Spleen (tissue), 11 donors: ENCODE data around the gene ST7. TPM values are rescaled to one million over a fixed set of nuclear protein-coding genes. Genes with fewer than 3 reads are reported as not detected.

Experiments
- DNase-seq: peaks from one replicate; pipeline ENCODE4 v3.0.0-alpha.2; 2020
- H3K27ac ChIP-seq, 8 donors: fragments of 200-600 bp; sonication (generic) in 7 of 8; 1 replicate in 4 of 8; 2 replicates in 4 of 8; pipeline versions ENCODE4 v1.5.0 to v1.8.0; 2016 to 2021; ENCODE audit warnings: inconsistent platforms in 4 of 8, mild to moderate bottlenecking in 4 of 8, moderate library complexity in 1 of 8
- H3K27me3 ChIP-seq, 7 donors: fragments of 200-600 bp; sonication (generic) in 6 of 7; replicated peaks in 1 of 7; 1 replicate in 4 of 7; 2 replicates in 3 of 7; pipeline versions ENCODE4 v1.5.0 to v1.8.0; 2016 to 2021; ENCODE audit warnings: inconsistent platforms in 3 of 7, mild to moderate bottlenecking in 1 of 7
- H3K36me3 ChIP-seq, 6 donors: fragments of 200-600 bp; sonication (generic) in 5 of 6; 1 replicate in 4 of 6; 2 replicates in 2 of 6; pipeline versions ENCODE4 v1.5.0 to v1.8.0; 2016 to 2021; ENCODE audit warnings: inconsistent platforms in 2 of 6
- H3K4me1 ChIP-seq, 6 donors: fragments of 200-600 bp; sonication (generic) in 5 of 6; 1 replicate in 3 of 6; 2 replicates in 3 of 6; pipeline versions ENCODE4 v1.5.0 to v1.8.0; 2016 to 2021; ENCODE audit warnings: inconsistent platforms in 3 of 6
- H3K4me3 ChIP-seq, 8 donors: fragments of 200-600 bp; sonication (generic) in 7 of 8; 1 replicate in 4 of 8; 2 replicates in 4 of 8; pipeline versions ENCODE4 v1.5.0 to v1.8.0; 2016 to 2021; ENCODE audit warnings: inconsistent platforms in 4 of 8, mild to moderate bottlenecking in 4 of 8, moderate library complexity in 2 of 8
- H3K9me3 ChIP-seq, 8 donors: fragments of 200-600 bp; sonication (generic) in 7 of 8; 1 replicate in 4 of 8; 2 replicates in 4 of 8; pipeline versions ENCODE4 v1.5.0 to v1.8.0; 2016 to 2021; ENCODE audit warnings: inconsistent platforms in 4 of 8
- CTCF ChIP-seq, 11 experiments: fragments of 200-600 bp in 7 of 11; fragments of 450-650 bp in 4 of 11; sonication (generic) in 4 of 11; IDR thresholded peaks in 8 of 11; conservative IDR thresholded peaks in 3 of 11; 1 replicate in 7 of 11; 2 replicates in 4 of 11; pipeline versions ENCODE4 v1.4.0 to v1.8.0; 2016 to 2021; ENCODE audit warnings: antibody characterized with exemption in 11 of 11, inconsistent platforms in 4 of 11, mild to moderate bottlenecking in 1 of 11
- POLR2A ChIP-seq, 3 donors: fragments of 450-650 bp; IDR thresholded peaks; one replicate each; pipeline ENCODE4 v1.5.1; 2017; ENCODE audit warnings: antibody characterized with exemption in 3 of 3, mild to moderate bottlenecking in 1 of 3
- POLR2AphosphoS5 ChIP-seq, 3 donors: sonication (generic); formaldehyde crosslinking; IDR thresholded peaks; one replicate each; pipeline ENCODE4 v1.5.1; 2017; ENCODE audit warnings: antibody characterized with exemption in 3 of 3
- WGBS, 5 donors: extraction: QIAGEN DNeasy Blood & Tissue Kit in 3 of 5; methylation state at CpG; one replicate each; pipeline versions ENCODE4 v1.1.5 to v1.1.7; 2013 to 2018; 5-methylcytosine and 5-hydroxymethylcytosine counted together
- intact Hi-C: fragments of 100-400 bp; cut with DNase I; formaldehyde crosslinking; loops from one replicate; pipeline ENCODE4 v1.15.0; 2023; ENCODE audit warnings: low total_unique reads
- polyA plus RNA-seq, 3 donors: library from polyadenylated mRNA; stranded (reverse); fragments of 200-250 nt; gene quantifications; one replicate each; pipeline ENCODE4 v1.2.1, GENCODE V29; 2013
- total RNA-seq, 7 donors: library from RNA; depleted of rRNA in 3 of 7; stranded (reverse); fragments of >200 nt in 3 of 7; fragmentation: NEBNext Ultra II Directional in 4 of 7; extraction: Animal tissue kit (Norgen Biotek cat#: 25700) in 4 of 7; gene quantifications; one replicate each; pipeline versions ENCODE4 v1.1.0 to v1.2.1, GENCODE V29; 2016 to 2021
- donor health status: healthy with polysubstance abuse.
- donor health status: DM: no; HTN: no; CAD: no; lungs with moderate emphysema.
- donor health status: DM: no; HTN: no; CAD: no.
- donor health status: Bipolar disorder and iron deficiency.
- donor health status: healthy.
- donor health status: DM: no; HTN: no; CAD: no.
- donor health status: DM: yes; HTN: yes; CAD: no.

ST7 gene
- total and polyA plus RNA-seq, 10 donors = 4.7 to 36.4 (median 15.8) TPM

- H3K9me3 ChIP-seq = peaks cover 0 to 21% (median 8%) of the 10 kb centered on the region in 8 donors
- H3K27me3 ChIP-seq = no peaks in the 10 kb centered on the region
- H3K4me1 ChIP-seq = no peaks in the 10 kb centered on the region
- TF ChIP-seq POLR2AphosphoS5 (IDR thresholded peaks at IDR 0.05) (no peak), CTCF (IDR thresholded peaks at IDR 0.05 in 8 of 11, conservative IDR thresholded peaks at IDR 0.05 in 3 of 11) (no peak), POLR2A (IDR thresholded peaks at IDR 0.05) (no peak)
- 76 to 90% (median 82%) methylated on average over 5 of the region's 5 CpGs for WGBS, 5 donors
- intact Hi-C loops = no loop called here
- no peaks in the 10 kb centered on the region for H3K36me3 ChIP-seq
- DNase-seq = no peak
- H3K27ac ChIP-seq = no peak overlapping the region
- no peak overlapping the region for H3K4me3 ChIP-seq
Measured at GRCh38 chr7:117248829-117249228, 295.5 kb downstream of the ST7 start.

- no peak for TF ChIP-seq POLR2AphosphoS5 (IDR thresholded peaks at IDR 0.05)
- TF ChIP-seq POLR2A (IDR thresholded peaks at IDR 0.05) = no peak
- TF ChIP-seq CTCF (IDR thresholded peaks at IDR 0.05 in 8 of 11, conservative IDR thresholded peaks at IDR 0.05 in 3 of 11) = no peak
- DNase-seq = no peak
- Histone ChIP-seq H3K4me3 (no peak overlapping the region), H3K27me3 (no peaks in the 10 kb centered on the region), H3K27ac (no peak overlapping the region), H3K4me1 (no peaks in the 10 kb centered on the region), H3K36me3 (no peaks in the 10 kb centered on the region), H3K9me3 (peaks cover 0 to 16% (median 2%) of the 10 kb centered on the region in 8 donors)
- 64 to 79% (median 72%) methylated on average over 5 of the region's 5 CpGs for WGBS, 5 donors
- intact Hi-C loops = no loop called here
Measured at GRCh38 chr7:117249696-117250095, 296.4 kb downstream of the ST7 start.

GRCh38 chr7:117250245-117250644, 296.9 kb downstream of the ST7 start:
- intact Hi-C loops = no loop called here
- no peaks in the 10 kb centered on the region for H3K4me1 ChIP-seq

GRCh38 chr7:117250801-117251200, 297.5 kb downstream of the ST7 start:
- Histone ChIP-seq H3K4me3 (no peak overlapping the region), H3K27ac (no peak overlapping the region), H3K4me1 (no peaks in the 10 kb centered on the region), H3K27me3 (no peaks in the 10 kb centered on the region), H3K9me3 (peaks cover 0 to 5% (median 0%) of the 10 kb centered on the region in 8 donors), H3K36me3 (no peaks in the 10 kb centered on the region)
- DNase-seq = no peak
- TF ChIP-seq POLR2AphosphoS5 (IDR thresholded peaks at IDR 0.05) (no peak), CTCF (IDR thresholded peaks at IDR 0.05 in 8 of 11, conservative IDR thresholded peaks at IDR 0.05 in 3 of 11) (no peak), POLR2A (IDR thresholded peaks at IDR 0.05) (no peak)
- intact Hi-C loops = no loop called here
- 65 to 88% (median 84%) methylated on average over 4 of the region's 4 CpGs for WGBS, 5 donors

More at GRCh38 chr7:117250245-117250644, 296.9 kb downstream of the ST7 start:
- no peak overlapping the region for H3K27ac ChIP-seq
- DNase-seq = no peak
- TF ChIP-seq POLR2AphosphoS5 (IDR thresholded peaks at IDR 0.05) (no peak), CTCF (IDR thresholded peaks at IDR 0.05 in 8 of 11, conservative IDR thresholded peaks at IDR 0.05 in 3 of 11) (no peak), POLR2A (IDR thresholded peaks at IDR 0.05) (no peak)
- H3K36me3 ChIP-seq = no peaks in the 10 kb centered on the region
- H3K9me3 ChIP-seq = peaks cover 0 to 11% (median 0%) of the 10 kb centered on the region in 8 donors
- H3K4me3 ChIP-seq = no peak overlapping the region
- H3K27me3 ChIP-seq = no peaks in the 10 kb centered on the region
